ELF-1 (cell line): ENCODE measurements around the gene CACNA1C.
A peak's percentile ranks its signal among the peaks of the same experiment; 100 is the strongest.

Experiments
- DNase-seq: peaks from one replicate; pipeline ENCODE4 v3.0.0-alpha.2; 2016; ENCODE audit warnings: low read depth, low spot score

The CACNA1C gene

GRCh38 chr12:2138294-2138693 lies 85.5 kb downstream of the CACNA1C start:
- DNase-seq: no peak

- DNase-seq: no peak
Observed at GRCh38 chr12:2138871-2139308, 86.1 kb downstream of the CACNA1C start.

- no peak for DNase-seq
Observed at GRCh38 chr12:2139651-2140050, 86.9 kb downstream of the CACNA1C start.

GRCh38 chr12:2140858-2141519 lies 88.2 kb downstream of the CACNA1C start:
- no peak for DNase-seq

- DNase-seq: no peak
Observed at GRCh38 chr12:2142068-2142467, 89.3 kb downstream of the CACNA1C start.

- DNase-seq: no peak
Observed at GRCh38 chr12:2144951-2145350, 92.2 kb downstream of the CACNA1C start.

- no peak for DNase-seq
Observed at GRCh38 chr12:2145433-2145998, 92.7 kb downstream of the CACNA1C start.

- DNase-seq: no peak
Observed at GRCh38 chr12:2147335-2147734, 94.5 kb downstream of the CACNA1C start.

- DNase-seq: no peak
Observed at GRCh38 chr12:2149091-2149490, 96.3 kb downstream of the CACNA1C start.

- no peak for DNase-seq
Observed at GRCh38 chr12:2150833-2151232, 98.0 kb downstream of the CACNA1C start.

GRCh38 chr12:2151391-2151790 lies 98.6 kb downstream of the CACNA1C start:
- DNase-seq: no peak

GRCh38 chr12:2152134-2152533 lies 99.3 kb downstream of the CACNA1C start:
- DNase-seq: no peak

- DNase-seq: no peak
Observed at GRCh38 chr12:2154050-2154449, 101.3 kb downstream of the CACNA1C start.

GRCh38 chr12:2154521-2154920 lies 101.7 kb downstream of the CACNA1C start:
- DNase-seq: no peak

- no peak for DNase-seq
Observed at GRCh38 chr12:2156333-2156732, 103.5 kb downstream of the CACNA1C start.

- no peak for DNase-seq
Observed at GRCh38 chr12:2160043-2160442, 107.3 kb downstream of the CACNA1C start.

- DNase-seq: peak; percentile 56
Observed at GRCh38 chr12:2161473-2161872, 108.7 kb downstream of the CACNA1C start.

- DNase-seq: no peak
Observed at GRCh38 chr12:2163177-2163941, 110.6 kb downstream of the CACNA1C start.

GRCh38 chr12:2165021-2165420 lies 112.2 kb downstream of the CACNA1C start:
- DNase-seq: no peak

- no peak for DNase-seq
Observed at GRCh38 chr12:2165927-2166326, 113.1 kb downstream of the CACNA1C start.

- DNase-seq: no peak
Observed at GRCh38 chr12:2166696-2167095, 113.9 kb downstream of the CACNA1C start.

GRCh38 chr12:2167231-2167630 lies 114.4 kb downstream of the CACNA1C start:
- DNase-seq: no peak

GRCh38 chr12:2168808-2169207 lies 116.0 kb downstream of the CACNA1C start:
- DNase-seq: no peak
